AG09309 (cell line): Measurements from ENCODE around the gene FKBP14.

ENCODE experiments used
- DNase-seq: peaks from one replicate; pipeline ENCODE4 v3.0.0-alpha.2; 2010; ENCODE audit warnings: low read depth
- H3K4me3 ChIP-seq: 2 replicates; pipeline ENCODE4 v1.5.1; 2011; ENCODE audit warnings: mild to moderate bottlenecking, low read depth, low read length, moderate library complexity; ENCODE audit not compliant: control insufficient read depth
- CTCF ChIP-seq: IDR thresholded peaks from 2 replicates; pipeline ENCODE4 v1.5.1; 2011; ENCODE audit warnings: mild to moderate bottlenecking, low read depth, low read length, inconsistent platforms; ENCODE audit not compliant: insufficient read depth, control insufficient read depth; ENCODE audit errors: missing control alignments

The FKBP14 gene

DNA sequence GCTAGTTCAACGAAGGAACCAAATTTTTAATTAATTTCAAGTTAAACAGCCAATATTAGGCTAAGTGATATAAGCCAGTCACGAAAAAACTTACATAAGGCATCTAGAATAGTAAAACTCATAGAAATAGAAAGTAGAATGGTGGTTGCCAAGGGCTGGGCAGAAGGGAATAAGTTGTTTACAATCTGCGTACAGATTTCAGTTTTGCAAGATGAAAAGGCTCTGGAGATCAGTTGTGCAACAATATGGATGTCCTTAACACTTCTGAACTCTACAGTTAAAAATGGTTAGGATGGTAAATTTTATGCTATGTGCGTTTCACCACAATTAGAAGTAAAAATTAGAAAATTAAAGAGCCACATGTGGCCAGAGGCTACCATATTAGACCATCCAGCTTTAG is 50.2 kb downstream of the FKBP14 start:
- TF ChIP-seq CTCF = no peak
- DNase-seq = no peak
- H3K4me3 ChIP-seq = no peak overlapping the region

DNA sequence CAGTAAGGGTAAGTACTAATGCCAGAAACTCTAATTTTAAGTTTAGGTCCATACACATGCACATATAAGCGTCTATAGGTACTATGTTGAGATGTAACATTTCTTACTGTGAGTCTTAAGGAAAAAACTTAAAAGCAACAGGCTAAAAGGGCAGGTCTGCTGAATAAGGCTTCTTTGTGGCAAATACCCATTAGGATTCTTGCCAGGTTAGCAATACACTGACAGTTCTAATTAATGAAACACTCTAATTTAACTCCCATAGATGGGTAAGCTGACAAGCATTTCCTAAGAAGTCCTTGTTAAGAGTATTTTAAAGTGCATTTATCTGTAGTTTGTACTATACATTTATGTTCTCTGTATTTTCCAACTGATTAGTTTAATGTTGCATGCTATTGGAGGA is 50.9 kb downstream of the FKBP14 start:
- no peak for TF ChIP-seq CTCF
- no peak for DNase-seq
- H3K4me3 ChIP-seq = no peak overlapping the region

- H3K4me3 ChIP-seq = no peak overlapping the region
- DNase-seq = no peak
- no peak for TF ChIP-seq CTCF
Measured at GRCh38 chr7:29974286-29974685, 52.2 kb downstream of the FKBP14 start.

GRCh38 chr7:29972315-29972669 is 54.2 kb downstream of the FKBP14 start:
- no peak for TF ChIP-seq CTCF
- H3K4me3 ChIP-seq = no peak overlapping the region
- no peak for DNase-seq

DNA sequence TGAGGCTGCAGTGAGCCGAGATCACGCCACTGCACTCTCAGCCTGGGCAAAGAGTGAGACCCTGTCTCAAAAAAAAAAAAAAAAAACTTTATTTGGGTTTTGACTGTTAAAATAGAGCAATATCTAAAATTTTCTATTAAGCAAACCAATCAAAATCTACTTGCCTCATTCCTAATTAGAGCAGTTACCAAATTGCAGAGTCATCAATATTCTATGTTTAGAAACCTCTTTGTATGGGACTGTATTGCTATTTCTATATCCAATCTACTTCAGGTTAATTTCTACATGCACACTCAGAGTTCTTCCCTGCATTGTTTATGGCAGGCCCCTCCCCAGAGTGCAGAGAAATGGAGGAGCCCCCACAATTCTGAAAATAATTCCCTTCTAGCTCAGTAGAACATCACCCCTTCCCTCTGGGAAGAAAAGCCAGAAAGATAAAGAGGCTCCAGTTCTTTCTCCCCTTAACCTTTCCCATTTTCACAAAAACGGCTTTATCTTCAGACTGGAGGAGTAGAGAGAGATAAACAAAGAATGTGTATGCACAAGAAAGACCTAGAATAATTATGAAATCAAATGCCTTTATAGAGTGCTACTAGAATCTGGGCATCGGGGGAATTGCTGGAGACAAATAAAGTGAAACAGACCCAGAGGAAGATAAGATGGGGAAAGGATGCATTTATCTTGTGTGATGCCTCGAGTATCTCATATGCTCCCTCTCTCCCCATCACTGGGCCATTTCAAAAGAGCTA is 54.8 kb downstream of the FKBP14 start:
- no peak overlapping the region for H3K4me3 ChIP-seq
- no peak for TF ChIP-seq CTCF
- no peak for DNase-seq

GRCh38 chr7:29970158-29970557 is 56.3 kb downstream of the FKBP14 start:
- no peak for DNase-seq
- no peak overlapping the region for H3K4me3 ChIP-seq
- no peak for TF ChIP-seq CTCF
